GM19467 (cell line): ENCODE data around the gene PCYT1A.
A peak's percentile ranks its signal among the peaks of the same experiment; 100 is the strongest.
"Not testable (repeated sequence)": the region's sequence is repeated elsewhere in the genome, so short reads cannot be mapped to it uniquely, and the experiment has no call there.

ENCODE experiments used
- ATAC-seq: cut with Tn5 transposase; IDR thresholded peaks from one replicate; pipeline ENCODE4 v1.9.1; 2021; ENCODE audit warnings: mild to moderate bottlenecking, moderate library complexity; ENCODE audit not compliant: unreplicated experiment

Gene PCYT1A

GRCh38 chr3:196288141-196288460 lies 575 bp upstream of the PCYT1A start:
- no peak for ATAC-seq

GRCh38 chr3:196287090-196287439 lies 461 bp downstream of the PCYT1A start:
- peak; percentile 16 for ATAC-seq

GRCh38 chr3:196284396-196284795 lies 3.1 kb downstream of the PCYT1A start:
- no peak for ATAC-seq

GRCh38 chr3:196281962-196282361 lies 5.6 kb downstream of the PCYT1A start:
- no peak for ATAC-seq

GRCh38 chr3:196280689-196281440 lies 6.7 kb downstream of the PCYT1A start:
- ATAC-seq = no peak

- ATAC-seq = peak; percentile 6
Observed at GRCh38 chr3:196275126-196275525, 12.4 kb downstream of the PCYT1A start.

GRCh38 chr3:196274585-196274984 lies 12.9 kb downstream of the PCYT1A start:
- ATAC-seq = peak; percentile 88

- no peak for ATAC-seq
Observed at GRCh38 chr3:196273655-196274054, 13.9 kb downstream of the PCYT1A start.

- ATAC-seq = no peak
Observed at GRCh38 chr3:196272826-196273225, 14.7 kb downstream of the PCYT1A start.

- no peak for ATAC-seq
Observed at GRCh38 chr3:196270499-196270898, 17.0 kb downstream of the PCYT1A start.

GRCh38 chr3:196268284-196269163 lies 19.0 kb downstream of the PCYT1A start:
- ATAC-seq = no peak

GRCh38 chr3:196263819-196264218 lies 23.7 kb downstream of the PCYT1A start:
- ATAC-seq = no peak

- ATAC-seq = no peak
Observed at GRCh38 chr3:196260784-196261183, 26.7 kb downstream of the PCYT1A start.

GRCh38 chr3:196255776-196256175 lies 31.8 kb downstream of the PCYT1A start:
- ATAC-seq = no peak

- ATAC-seq = no peak
Observed at GRCh38 chr3:196254376-196255283, 32.9 kb downstream of the PCYT1A start.

GRCh38 chr3:196251918-196252317 lies 35.6 kb downstream of the PCYT1A start:
- ATAC-seq = no peak

- ATAC-seq = no peak
Observed at GRCh38 chr3:196246612-196247308, 40.8 kb downstream of the PCYT1A start.

- not testable (repeated sequence) for ATAC-seq
Observed at GRCh38 chr3:196244166-196244565, 43.4 kb downstream of the PCYT1A start.

- ATAC-seq = no peak
Observed at GRCh38 chr3:196241704-196242103, 45.8 kb downstream of the PCYT1A start.

GRCh38 chr3:196240424-196240823 lies 47.1 kb downstream of the PCYT1A start:
- ATAC-seq = no peak
